Retinal pigment epithelial cell (primary cell): Measurements from ENCODE around the gene U2SURP.

Experiments used
- DNase-seq: peaks from one replicate; pipeline ENCODE4 v3.0.0-alpha.2; 2010; ENCODE audit warnings: low read depth
- H3K4me3 ChIP-seq: 2 replicates; pipeline ENCODE4 v1.5.1; 2011; ENCODE audit warnings: mild to moderate bottlenecking, low read length, control low read depth, moderate library complexity
- TF ChIP-seq, protein P1 (sequence below): conservative IDR thresholded peaks from 2 replicates; pipeline ENCODE4 v1.5.1; 2011; ENCODE audit warnings: low read depth, low read length, control low read depth, inconsistent platforms

Gene U2SURP

GRCh38 chr3:142961539-142961938, 39.8 kb upstream of the U2SURP start:
- no peak overlapping the region for H3K4me3 ChIP-seq
- peak; percentile 69 for DNase-seq
- TF ChIP-seq, protein P1, sequence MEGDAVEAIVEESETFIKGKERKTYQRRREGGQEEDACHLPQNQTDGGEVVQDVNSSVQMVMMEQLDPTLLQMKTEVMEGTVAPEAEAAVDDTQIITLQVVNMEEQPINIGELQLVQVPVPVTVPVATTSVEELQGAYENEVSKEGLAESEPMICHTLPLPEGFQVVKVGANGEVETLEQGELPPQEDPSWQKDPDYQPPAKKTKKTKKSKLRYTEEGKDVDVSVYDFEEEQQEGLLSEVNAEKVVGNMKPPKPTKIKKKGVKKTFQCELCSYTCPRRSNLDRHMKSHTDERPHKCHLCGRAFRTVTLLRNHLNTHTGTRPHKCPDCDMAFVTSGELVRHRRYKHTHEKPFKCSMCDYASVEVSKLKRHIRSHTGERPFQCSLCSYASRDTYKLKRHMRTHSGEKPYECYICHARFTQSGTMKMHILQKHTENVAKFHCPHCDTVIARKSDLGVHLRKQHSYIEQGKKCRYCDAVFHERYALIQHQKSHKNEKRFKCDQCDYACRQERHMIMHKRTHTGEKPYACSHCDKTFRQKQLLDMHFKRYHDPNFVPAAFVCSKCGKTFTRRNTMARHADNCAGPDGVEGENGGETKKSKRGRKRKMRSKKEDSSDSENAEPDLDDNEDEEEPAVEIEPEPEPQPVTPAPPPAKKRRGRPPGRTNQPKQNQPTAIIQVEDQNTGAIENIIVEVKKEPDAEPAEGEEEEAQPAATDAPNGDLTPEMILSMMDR: no peak

- H3K4me3 ChIP-seq: no peak overlapping the region
- DNase-seq: no peak
- TF ChIP-seq, protein P1: no peak
Observed at GRCh38 chr3:142962175-142962519, 39.2 kb upstream of the U2SURP start.

- TF ChIP-seq, protein P1: no peak
- H3K4me3 ChIP-seq: peak overlapping the region; percentile 54
- DNase-seq: no peak
Observed at GRCh38 chr3:142962520-142963233, 38.7 kb upstream of the U2SURP start.

- H3K4me3 ChIP-seq: peak overlapping the region; percentile 54
- no peak for DNase-seq
- TF ChIP-seq, protein P1: no peak
Observed at GRCh38 chr3:142963234-142963515, 38.2 kb upstream of the U2SURP start.

DNA sequence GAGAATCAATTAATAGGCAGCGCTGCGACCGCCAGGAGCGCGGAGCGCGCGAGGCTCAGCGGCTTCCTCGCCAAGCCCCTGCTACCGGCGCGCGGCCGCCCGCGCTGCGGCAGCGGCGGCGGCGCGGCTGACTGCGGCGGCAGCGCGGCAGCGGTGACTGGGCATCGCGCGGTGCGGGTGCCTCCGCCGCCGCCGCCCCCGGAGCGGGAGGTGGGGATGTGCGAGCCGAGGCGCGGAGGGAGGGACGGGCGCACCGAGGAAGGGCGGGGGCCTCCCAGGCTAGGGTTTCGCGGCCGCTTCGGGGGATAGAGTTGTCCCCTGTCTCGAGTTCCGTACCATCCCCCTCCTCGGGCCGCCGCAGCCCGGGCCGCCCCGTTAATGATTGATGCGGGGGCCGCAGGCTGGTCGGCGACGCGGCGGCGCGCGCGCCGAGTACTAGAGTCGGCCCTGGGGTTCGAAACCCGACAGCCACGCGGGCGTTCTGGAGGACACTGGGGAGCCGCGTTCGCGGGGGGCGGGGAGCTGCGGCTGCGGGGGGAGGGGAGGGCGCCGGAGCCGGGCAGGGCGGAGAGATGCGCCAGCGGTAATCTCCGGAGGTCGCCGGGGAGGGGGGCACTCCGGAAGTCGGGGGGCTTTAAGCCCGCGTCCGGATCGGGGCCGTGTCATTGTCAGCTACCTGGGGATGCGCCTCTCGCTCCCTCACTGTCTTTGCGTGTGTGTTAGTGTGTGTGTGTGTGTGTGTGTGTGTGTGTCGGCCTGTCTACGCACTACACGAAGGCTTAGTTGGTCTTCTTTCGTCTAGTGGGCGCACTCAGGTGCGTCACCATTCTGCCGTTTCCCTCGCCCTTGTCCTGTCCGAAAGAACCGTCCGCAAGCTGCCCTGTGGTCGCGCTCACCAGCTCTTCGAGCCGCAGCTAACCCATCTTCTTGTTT, 37.6 kb upstream of the U2SURP start, which contains the start of gene PAQR9:
TSS of gene PAQR9 (minus strand) at position 159 of the 933 bp plus-strand sequence. CDS start 338 bp downstream, outside the sequence.
- peak within 1 kb of the TSS; percentile 54 for H3K4me3 ChIP-seq
- TF ChIP-seq, protein P1: no peak
- no peak for DNase-seq

DNA sequence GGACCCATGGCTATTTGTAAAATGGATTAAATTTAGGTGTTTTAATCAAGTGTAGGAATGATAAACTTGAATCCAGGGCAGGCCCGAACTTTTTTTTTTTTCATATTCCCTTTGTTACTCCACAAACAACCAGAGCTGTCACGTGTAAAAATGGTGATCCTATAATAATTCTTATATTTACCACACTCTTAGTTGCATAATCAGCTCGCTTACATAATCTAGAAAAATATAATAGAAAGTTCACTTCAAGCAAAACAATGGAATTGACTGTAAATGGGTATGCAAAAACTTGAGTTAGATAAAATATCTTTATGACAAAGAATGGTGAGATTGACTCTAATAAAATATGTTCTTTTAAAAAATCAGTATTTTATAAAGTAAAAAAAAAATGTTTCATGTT, 35.8 kb upstream of the U2SURP start:
- DNase-seq: no peak
- no peak overlapping the region for H3K4me3 ChIP-seq
- TF ChIP-seq, protein P1: no peak

DNA sequence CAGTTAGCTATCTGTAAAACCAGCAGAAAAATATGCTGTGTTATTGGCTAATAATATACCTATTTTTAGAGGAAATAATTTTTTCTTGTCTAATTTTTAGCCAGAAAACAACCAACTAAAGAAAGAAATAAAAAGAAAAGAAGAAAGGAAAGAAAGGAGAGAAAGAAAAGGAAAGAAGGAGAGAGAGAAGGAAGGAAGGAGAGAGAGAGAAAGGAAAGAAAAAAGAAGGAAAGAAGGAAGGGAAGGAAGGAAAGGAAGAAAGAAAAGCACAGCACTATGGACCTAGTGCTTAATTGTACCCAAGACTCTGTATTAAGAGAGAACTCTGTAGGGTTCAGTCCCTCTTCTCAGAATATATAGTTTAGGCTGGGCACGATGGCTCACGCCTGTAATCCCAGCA, 34.6 kb upstream of the U2SURP start:
- TF ChIP-seq, protein P1: no peak
- DNase-seq: no peak
- H3K4me3 ChIP-seq: no peak overlapping the region
